Measurements from ENCODE around the gene IL1R2.

Gene IL1R2

DNA sequence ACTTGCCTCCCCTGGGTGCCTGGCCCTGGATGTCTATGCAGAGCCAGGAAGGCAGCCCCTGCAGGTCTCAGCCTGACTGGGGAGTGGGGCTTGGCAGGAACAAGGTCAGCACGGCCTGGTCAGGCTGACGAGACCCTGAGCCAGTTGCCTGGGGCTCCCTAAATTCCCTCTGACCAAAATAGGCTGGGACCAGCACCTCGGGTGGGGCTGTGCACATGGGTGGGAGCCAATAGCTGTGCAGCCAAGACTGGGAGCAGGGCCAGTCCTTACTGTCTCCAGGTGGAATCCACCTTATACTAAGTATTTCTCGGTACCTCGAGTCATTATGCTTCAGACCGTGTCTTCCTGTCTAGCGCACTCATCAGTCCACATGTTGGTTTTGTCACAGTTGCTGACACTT lies 11.4 kb upstream of the IL1R2 start:
- TF ChIP-seq POLR2AphosphoS5 (IDR thresholded peaks at IDR 0.05; ENCODE audit: low read depth): no peak
- no peaks in the 10 kb centered on the region for H3K27me3 ChIP-seq (ENCODE audit: insufficient read depth, poor library complexity, severe bottlenecking)
- no peak for DNase-seq (ENCODE audit: low read depth in 1 of 2, low spot score in 1 of 2)
- no peak overlapping the region for H3K4me3 ChIP-seq (replicated peaks; ENCODE audit: insufficient read depth, low read length)
- H3K27ac ChIP-seq (replicated peaks): no peak overlapping the region

DNA sequence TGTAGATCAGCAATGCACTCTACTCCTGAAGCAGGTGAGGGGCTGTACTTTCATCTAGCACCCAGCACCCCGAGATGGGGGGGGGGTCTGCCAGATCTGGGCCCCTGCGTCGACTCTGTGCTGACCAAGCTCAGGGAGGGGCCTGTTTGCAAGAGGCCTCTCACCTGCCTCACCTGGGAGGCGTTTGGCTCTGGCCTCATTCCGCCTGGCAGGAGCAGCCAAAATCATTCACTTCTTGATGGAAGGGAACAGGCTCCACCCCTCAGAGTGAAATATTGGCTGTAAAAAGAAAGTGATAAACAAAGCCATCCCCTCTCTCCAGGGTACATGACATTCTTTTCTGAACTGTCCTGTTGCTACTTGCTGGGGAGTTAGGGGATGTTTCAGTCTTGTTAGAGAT lies 10.7 kb upstream of the IL1R2 start:
- no peaks in the 10 kb centered on the region for H3K27me3 ChIP-seq (ENCODE audit: insufficient read depth, poor library complexity, severe bottlenecking)
- no peak for DNase-seq (ENCODE audit: low read depth in 1 of 2, low spot score in 1 of 2)

DNA sequence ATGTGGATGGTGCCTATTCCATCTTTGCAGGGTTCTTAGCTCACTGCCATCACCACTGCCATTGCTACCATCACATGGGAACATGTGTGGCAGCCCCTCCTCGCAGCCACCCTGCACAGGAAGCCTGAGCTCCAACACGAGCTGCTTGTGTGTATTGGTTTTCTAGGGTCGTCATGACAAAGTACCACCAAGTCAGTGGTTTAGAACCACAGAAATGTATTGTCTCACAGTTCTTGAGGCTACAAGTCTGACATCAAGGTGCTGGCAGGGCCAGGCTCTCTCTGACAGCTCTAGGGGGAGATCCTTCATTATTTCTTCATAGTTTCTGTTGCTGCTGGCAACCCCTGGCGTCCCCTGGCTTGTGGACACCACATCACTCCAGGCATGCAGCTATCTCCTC lies 10.3 kb upstream of the IL1R2 start:
- TF ChIP-seq GABPA (IDR thresholded peaks at IDR 0.05; ENCODE audit: low read depth): no peak
- TF ChIP-seq, protein P1, sequence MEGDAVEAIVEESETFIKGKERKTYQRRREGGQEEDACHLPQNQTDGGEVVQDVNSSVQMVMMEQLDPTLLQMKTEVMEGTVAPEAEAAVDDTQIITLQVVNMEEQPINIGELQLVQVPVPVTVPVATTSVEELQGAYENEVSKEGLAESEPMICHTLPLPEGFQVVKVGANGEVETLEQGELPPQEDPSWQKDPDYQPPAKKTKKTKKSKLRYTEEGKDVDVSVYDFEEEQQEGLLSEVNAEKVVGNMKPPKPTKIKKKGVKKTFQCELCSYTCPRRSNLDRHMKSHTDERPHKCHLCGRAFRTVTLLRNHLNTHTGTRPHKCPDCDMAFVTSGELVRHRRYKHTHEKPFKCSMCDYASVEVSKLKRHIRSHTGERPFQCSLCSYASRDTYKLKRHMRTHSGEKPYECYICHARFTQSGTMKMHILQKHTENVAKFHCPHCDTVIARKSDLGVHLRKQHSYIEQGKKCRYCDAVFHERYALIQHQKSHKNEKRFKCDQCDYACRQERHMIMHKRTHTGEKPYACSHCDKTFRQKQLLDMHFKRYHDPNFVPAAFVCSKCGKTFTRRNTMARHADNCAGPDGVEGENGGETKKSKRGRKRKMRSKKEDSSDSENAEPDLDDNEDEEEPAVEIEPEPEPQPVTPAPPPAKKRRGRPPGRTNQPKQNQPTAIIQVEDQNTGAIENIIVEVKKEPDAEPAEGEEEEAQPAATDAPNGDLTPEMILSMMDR (IDR thresholded peaks at IDR 0.05; ENCODE audit: insufficient read depth, low read length): no peak
- no peak for TF ChIP-seq REST (IDR thresholded peaks at IDR 0.05; ENCODE audit: insufficient replicate concordance, low read depth)
- TF ChIP-seq POLR2AphosphoS5 (IDR thresholded peaks at IDR 0.05; ENCODE audit: low read depth): no peak
- TF ChIP-seq SPI1 (IDR thresholded peaks at IDR 0.05; ENCODE audit: borderline replicate concordance, low read depth): no peak
- Histone ChIP-seq H3K4me3 (replicated peaks; ENCODE audit: insufficient read depth, low read length) (no peak overlapping the region), H3K27ac (replicated peaks) (no peak overlapping the region), H3K27me3 (ENCODE audit: insufficient read depth, poor library complexity, severe bottlenecking) (no peaks in the 10 kb centered on the region)
- DNase-seq (ENCODE audit: low read depth in 1 of 2, low spot score in 1 of 2): no peak

More for the DNA sequence above, 10.7 kb upstream of the IL1R2 start:
- TF ChIP-seq POLR2AphosphoS5 (IDR thresholded peaks at IDR 0.05; ENCODE audit: low read depth) (no peak), REST (IDR thresholded peaks at IDR 0.05; ENCODE audit: insufficient replicate concordance, low read depth) (no peak), SPI1 (IDR thresholded peaks at IDR 0.05; ENCODE audit: borderline replicate concordance, low read depth) (no peak), GABPA (IDR thresholded peaks at IDR 0.05; ENCODE audit: low read depth) (no peak)
- TF ChIP-seq, protein P1 (IDR thresholded peaks at IDR 0.05; ENCODE audit: insufficient read depth, low read length): no peak
- Histone ChIP-seq H3K27ac (replicated peaks) (no peak overlapping the region), H3K4me3 (replicated peaks; ENCODE audit: insufficient read depth, low read length) (no peak overlapping the region)

GRCh38 chr2:101982495-101983029 lies 9.2 kb upstream of the IL1R2 start:
- Histone ChIP-seq H3K4me3 (replicated peaks; ENCODE audit: insufficient read depth, low read length) (no peak overlapping the region), H3K27ac (replicated peaks) (no peak overlapping the region), H3K27me3 (ENCODE audit: insufficient read depth, poor library complexity, severe bottlenecking) (no peaks in the 10 kb centered on the region)
- DNase-seq (ENCODE audit: low read depth in 1 of 2, low spot score in 1 of 2): no peak
- peak; percentile 9 for TF ChIP-seq REST (IDR thresholded peaks at IDR 0.05; ENCODE audit: insufficient replicate concordance, low read depth)
- no peak for TF ChIP-seq POLR2AphosphoS5 (IDR thresholded peaks at IDR 0.05; ENCODE audit: low read depth)

All from HL-60 (cell line).